GM11168 (cell line): ENCODE measurements around the gene PUM1.

Experiments used
- in situ Hi-C: fragments of 300-500 bp; cut with MboI; formaldehyde crosslinking; loops from one replicate; pipeline ENCODE4 v1.12.0; 2022; ENCODE audit warnings: low sequenced_read_pairs; ENCODE audit not compliant: unreplicated experiment

Gene PUM1

DNA sequence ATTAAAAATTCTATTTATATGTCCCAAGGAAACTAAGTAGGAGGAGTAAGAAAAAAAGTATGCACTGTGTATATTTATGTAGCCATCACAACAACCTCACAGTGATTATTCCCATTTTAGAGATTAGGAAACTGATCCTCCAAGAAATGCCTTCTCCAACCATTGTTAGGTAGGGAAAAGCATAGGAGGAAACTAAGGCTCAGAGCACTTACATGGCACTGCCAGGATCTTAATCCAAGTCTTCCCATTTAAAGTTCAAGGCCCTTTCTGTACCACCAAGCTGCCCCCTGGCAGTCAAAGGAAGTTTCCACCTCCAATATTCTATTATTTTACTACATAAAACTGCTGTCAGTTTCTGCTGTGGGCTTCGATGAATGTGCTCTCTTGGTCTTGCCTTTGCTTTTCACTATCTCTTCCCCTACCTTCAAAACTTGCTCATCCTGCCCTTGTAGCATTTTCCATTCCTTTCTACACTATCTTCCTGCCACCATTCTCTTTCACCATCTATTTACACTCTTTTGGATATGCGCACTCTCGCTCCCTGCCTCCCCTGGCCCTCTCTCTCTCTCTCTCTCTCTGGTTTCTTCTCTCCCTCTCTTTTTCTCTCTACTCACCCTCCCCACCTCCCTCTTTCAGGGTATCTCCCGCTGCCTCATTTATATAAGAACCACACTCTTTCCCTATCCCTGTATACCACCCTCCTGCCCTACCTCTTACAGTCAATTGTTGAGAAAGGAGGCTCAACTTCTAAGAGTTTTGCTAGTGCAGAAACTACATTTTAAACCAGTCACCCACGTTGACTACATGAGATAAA is 34.0 kb downstream of the PUM1 start:
- in situ Hi-C loops, result no loop called here

DNA sequence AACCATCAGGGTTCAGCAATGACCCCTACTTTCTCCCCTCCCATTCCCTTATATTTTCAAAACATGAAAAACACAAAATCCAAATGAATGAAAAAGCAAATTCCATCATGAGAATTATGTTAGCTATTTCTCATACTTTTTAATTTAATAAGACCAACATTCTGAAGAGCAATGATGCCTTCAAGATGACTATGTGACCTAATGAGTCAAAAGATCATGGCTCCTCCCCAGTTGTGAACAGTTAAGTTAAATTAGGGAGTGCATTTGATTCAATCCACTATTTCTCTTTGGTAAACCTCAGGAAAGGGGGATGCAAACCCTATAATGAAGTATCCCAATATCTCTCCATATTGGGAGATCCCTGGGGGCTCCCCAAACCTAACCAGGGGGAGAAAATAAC is 36.5 kb downstream of the PUM1 start:
- in situ Hi-C loops, result no loop called here

GRCh38 chr1:31027693-31028526 is 37.6 kb downstream of the PUM1 start:
- in situ Hi-C loops, result no loop called here

GRCh38 chr1:31022259-31022658 is 43.3 kb downstream of the PUM1 start:
- in situ Hi-C loops, result no loop called here

DNA sequence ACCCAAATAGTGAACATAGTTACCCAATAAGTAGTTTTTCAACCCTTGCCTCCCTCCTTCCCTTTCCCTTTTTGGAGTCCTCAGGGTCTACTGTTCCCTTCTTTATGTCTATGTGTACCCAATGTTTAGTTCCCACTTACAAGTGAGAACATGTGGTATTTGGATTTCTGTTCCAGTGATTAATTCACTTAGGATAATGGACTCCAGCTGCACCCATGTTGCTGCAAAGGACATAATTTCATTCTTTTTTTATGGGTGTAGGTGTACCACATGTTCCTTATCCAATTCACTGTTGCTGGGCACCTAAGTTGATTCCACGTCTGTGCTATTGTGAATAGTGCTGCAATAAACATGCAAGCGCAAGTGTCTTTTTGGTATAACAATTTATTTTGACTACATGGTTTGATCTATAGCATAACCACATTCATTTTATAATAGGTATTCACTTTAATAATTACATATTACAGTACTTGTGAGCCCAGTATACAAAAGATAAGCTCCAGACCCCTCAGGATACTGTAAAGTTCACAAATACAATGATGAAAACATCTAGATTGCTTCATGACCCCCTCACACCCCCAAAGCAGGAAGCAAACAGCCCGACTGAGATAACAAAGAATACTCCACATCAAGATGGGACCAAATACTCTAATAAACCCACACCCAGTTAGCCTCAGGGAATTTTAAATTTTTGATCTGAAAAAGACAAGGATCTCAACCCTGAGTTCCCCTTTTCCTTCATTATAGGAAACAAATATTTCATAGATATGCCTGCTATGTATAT is 45.3 kb downstream of the PUM1 start:
- in situ Hi-C loops, result no loop called here

- in situ Hi-C loops, result no loop called here
Observed at GRCh38 chr1:31019401-31019800, 46.1 kb downstream of the PUM1 start.

GRCh38 chr1:31016868-31017267 is 48.6 kb downstream of the PUM1 start:
- in situ Hi-C loops, result no loop called here

- in situ Hi-C loops, result no loop called here
Observed at GRCh38 chr1:31013187-31013864, 52.2 kb downstream of the PUM1 start.

DNA sequence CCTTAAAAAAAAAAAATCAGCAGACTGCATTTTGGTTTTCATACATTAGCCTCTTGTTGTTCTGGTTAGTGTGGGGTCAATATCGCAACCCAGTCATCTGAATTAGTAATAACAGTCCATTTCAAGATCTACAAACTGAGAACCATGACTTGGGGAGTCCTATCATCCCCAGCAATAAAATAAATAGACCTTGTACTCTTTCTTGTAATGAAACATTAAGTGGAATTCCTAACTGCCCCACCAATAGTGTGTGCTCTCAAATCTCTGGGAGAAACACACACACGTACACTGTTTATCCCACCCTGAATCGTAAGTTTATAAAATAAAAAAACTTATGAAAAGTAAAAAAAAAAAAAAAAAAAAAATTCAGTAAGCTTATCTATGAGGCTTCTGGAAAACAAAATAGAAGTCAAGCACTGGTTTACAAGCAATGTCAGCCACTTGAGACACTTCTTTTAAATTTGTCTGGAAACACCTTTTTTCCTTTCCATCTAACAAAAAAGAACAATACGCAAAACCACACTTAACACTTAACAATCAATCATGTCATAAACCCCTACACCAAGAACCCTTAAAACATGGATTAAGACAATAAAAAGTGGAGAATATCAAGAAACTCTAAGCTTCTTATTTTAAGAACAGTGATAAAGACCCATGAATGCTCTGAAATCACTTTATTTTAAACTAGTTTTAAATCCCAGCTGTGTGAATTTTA is 53.1 kb downstream of the PUM1 start:
- in situ Hi-C loops, result no loop called here

- in situ Hi-C loops, result no loop called here
Observed at GRCh38 chr1:31011719-31012118, 53.8 kb downstream of the PUM1 start.

DNA sequence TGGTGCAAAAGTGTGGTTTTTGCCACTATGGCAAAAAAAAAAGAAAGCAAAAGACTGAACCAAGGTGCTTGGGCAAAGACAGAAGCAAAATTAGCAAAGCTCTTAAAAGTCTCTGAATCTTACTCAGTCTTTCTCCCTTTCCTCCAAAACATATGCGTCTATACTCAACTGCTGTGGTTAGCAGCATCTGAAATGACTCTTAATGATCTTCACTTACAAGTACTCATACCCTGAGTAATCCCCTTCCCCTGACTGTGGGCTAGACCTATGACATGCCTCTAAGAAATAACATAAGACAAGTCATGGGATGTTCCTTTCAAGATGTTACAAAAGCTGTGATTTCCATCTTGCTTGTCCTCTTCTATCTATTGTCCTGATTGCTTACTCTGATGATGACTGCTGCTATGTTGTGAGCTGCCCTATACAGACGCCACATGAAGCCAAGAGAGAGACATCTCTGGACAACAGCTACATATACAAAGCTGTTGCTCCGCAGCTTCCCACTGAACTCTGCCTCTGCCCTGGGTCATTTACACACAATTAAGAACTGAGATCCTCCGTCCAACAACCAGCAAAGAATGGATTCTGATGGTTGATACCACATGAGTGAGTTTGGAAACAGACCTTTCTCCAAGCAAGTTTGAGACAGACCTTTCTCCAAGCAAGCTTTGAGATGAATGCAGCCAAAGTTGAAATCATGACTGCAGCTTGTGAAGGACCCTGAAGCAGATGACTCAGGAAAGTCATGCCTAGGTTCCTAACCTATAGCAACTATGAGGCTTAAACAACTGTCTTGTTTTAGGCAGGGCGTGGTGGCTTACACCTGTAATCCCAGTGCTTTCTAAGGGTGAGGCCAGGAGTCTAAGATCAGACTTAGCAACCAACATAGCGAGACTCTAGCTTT is 55.2 kb downstream of the PUM1 start:
- in situ Hi-C loops, result no loop called here

- in situ Hi-C loops, result no loop called here
Observed at GRCh38 chr1:31007462-31007991, 58.0 kb downstream of the PUM1 start.

DNA sequence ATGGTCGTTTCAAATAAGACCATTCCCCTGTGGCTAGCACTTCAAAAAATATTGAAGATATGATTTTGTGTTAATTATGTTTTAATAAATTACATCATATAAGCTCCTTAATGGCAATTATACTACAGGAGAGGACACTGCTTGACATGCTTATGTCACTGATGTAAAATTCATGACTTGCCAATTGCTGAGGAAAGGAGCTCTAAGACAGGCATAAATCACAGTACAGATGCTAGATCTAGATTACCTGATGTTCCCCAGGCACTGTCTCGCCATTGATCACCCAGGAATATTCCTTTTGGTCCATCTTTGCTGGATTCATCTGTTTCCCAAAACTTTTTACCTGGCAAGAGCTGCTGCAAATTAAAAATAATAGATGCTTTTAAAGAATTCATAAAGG is 58.8 kb downstream of the PUM1 start:
- in situ Hi-C loops, result no loop called here

- in situ Hi-C loops, result no loop called here
Observed at GRCh38 chr1:31005617-31006166, 59.8 kb downstream of the PUM1 start.

DNA sequence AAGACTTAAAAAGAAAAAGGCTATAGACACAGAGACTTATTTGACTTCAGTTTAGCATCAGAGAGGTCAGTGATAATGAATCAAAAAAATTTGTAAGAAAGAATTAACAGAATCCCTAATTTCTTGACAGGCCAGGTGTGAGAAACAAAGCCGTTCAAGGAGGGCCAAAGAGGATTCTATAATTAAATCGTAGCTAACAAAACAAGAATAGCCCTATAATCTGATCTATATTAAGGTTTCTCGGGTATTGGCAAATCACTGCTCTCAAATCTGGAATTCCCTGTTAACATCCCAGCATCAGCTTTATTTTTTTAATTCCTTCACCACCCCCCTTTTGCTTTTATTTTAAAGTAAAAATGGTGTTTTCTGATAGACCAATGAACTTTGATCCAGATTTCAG is 60.3 kb downstream of the PUM1 start:
- in situ Hi-C loops, result no loop called here

DNA sequence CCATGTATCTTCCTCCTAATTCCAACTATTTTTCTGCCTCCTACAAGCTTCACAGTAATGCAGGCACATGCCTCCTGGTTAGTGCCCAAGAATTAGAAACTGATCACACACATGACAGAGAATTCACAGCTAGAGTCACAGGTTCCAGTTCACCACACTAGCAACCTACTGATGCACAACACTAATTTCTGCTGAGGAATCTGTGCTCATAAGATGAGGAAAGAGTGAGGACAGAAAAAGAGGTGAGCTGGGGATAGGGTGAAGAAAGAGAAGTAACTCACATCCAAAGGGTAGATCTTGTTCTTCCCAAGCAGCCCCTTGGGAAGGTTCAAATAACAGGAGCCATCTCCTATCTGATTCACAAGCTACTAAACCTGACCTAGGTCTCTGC is 61.3 kb downstream of the PUM1 start:
- in situ Hi-C loops, result no loop called here

GRCh38 chr1:31003613-31004230 is 61.8 kb downstream of the PUM1 start:
- in situ Hi-C loops, result no loop called here

DNA sequence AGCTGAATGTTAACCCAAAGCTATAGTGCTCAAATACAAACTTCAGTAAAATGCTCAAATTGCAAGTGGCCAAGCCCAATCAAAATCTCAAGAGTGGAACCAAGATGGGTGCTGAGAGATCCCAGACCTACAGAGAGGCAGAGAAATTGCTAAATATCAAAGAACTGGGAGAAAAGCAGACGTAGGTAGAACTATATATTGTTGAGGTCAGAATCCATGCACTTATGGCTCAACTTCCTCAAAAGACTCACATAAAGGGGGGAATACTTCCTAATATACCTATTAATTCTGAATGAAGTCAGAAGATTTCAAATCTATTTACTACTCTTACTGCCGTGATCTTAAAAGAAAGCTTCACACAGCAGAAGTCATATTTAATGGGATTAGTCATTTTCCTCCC is 65.2 kb downstream of the PUM1 start:
- in situ Hi-C loops, result no loop called here
